IPS-15b (cell line): ENCODE results near the gene CCSER1.
"Not testable (repeated sequence)": the region's sequence is repeated elsewhere in the genome, so short reads cannot be mapped to it uniquely, and the experiment has no call there.

Source experiments
- H3K27me3 ChIP-seq: one replicate; pipeline ENCODE4 v1.6.1; 2013; ENCODE audit warnings: low read length; ENCODE audit not compliant: control insufficient read depth, insufficient read depth
- H3K36me3 ChIP-seq: one replicate; pipeline ENCODE4 v1.6.1; 2013; ENCODE audit warnings: low read length; ENCODE audit not compliant: control insufficient read depth, insufficient read depth
- H3K4me1 ChIP-seq: one replicate; pipeline ENCODE4 v1.6.1; 2013; ENCODE audit warnings: mild to moderate bottlenecking, low read length; ENCODE audit not compliant: control insufficient read depth, insufficient read depth
- H3K4me3 ChIP-seq: one replicate; pipeline ENCODE4 v1.5.1; 2013; ENCODE audit warnings: low read depth, low read length
- H3K9ac ChIP-seq: one replicate; pipeline ENCODE4 v1.6.1; 2013; ENCODE audit warnings: low read depth, mild to moderate bottlenecking, low read length
- H3K9me3 ChIP-seq: one replicate; pipeline ENCODE4 v1.6.1; 2013; ENCODE audit warnings: mild to moderate bottlenecking, low read length; ENCODE audit not compliant: control insufficient read depth, insufficient read depth

The CCSER1 gene

GRCh38 chr4:91092398-91092980 is 965.3 kb downstream of the CCSER1 start:
- Histone ChIP-seq H3K9me3 (no peaks in the 10 kb centered on the region), H3K4me3 (no peak overlapping the region), H3K27me3 (no peaks in the 10 kb centered on the region), H3K4me1 (peaks cover 2% of the 10 kb centered on the region), H3K9ac (no peak overlapping the region), H3K36me3 (no peaks in the 10 kb centered on the region)

GRCh38 chr4:91094220-91094619 is 967.0 kb downstream of the CCSER1 start:
- H3K27me3 ChIP-seq: not testable (repeated sequence)

GRCh38 chr4:91099666-91100065 is 972.5 kb downstream of the CCSER1 start:
- no peaks in the 10 kb centered on the region for H3K27me3 ChIP-seq
- no peaks in the 10 kb centered on the region for H3K36me3 ChIP-seq
- H3K9me3 ChIP-seq: no peaks in the 10 kb centered on the region
- H3K4me3 ChIP-seq: no peak overlapping the region
- H3K9ac ChIP-seq: no peak overlapping the region
- no peaks in the 10 kb centered on the region for H3K4me1 ChIP-seq

More at GRCh38 chr4:91094220-91094619, 967.0 kb downstream of the CCSER1 start:
- not testable (repeated sequence) for H3K36me3 ChIP-seq, H3K9ac ChIP-seq, H3K4me1 ChIP-seq, H3K9me3 ChIP-seq, H3K4me3 ChIP-seq

- H3K9ac ChIP-seq: no peak overlapping the region
- no peaks in the 10 kb centered on the region for H3K36me3 ChIP-seq
- H3K4me3 ChIP-seq: no peak overlapping the region
- H3K4me1 ChIP-seq: no peaks in the 10 kb centered on the region
- H3K9me3 ChIP-seq: no peaks in the 10 kb centered on the region
- no peaks in the 10 kb centered on the region for H3K27me3 ChIP-seq
These were observed 981.6 kb downstream of the CCSER1 start for GRCh38 chr4:91108751-91109150.

GRCh38 chr4:91111556-91111955 is 984.4 kb downstream of the CCSER1 start:
- H3K4me1 ChIP-seq: peaks cover 3% of the 10 kb centered on the region
- H3K36me3 ChIP-seq: no peaks in the 10 kb centered on the region
- H3K9me3 ChIP-seq: no peaks in the 10 kb centered on the region
- H3K27me3 ChIP-seq: no peaks in the 10 kb centered on the region
- H3K9ac ChIP-seq: no peak overlapping the region
- no peak overlapping the region for H3K4me3 ChIP-seq

GRCh38 chr4:91113130-91113706 is 986.0 kb downstream of the CCSER1 start:
- H3K27me3 ChIP-seq: no peaks in the 10 kb centered on the region
- H3K4me3 ChIP-seq: no peak overlapping the region
- no peaks in the 10 kb centered on the region for H3K9me3 ChIP-seq
- peaks cover 3% of the 10 kb centered on the region for H3K4me1 ChIP-seq
- H3K36me3 ChIP-seq: no peaks in the 10 kb centered on the region
- H3K9ac ChIP-seq: no peak overlapping the region

- Histone ChIP-seq H3K4me3 (no peak overlapping the region), H3K9me3 (no peaks in the 10 kb centered on the region), H3K36me3 (no peaks in the 10 kb centered on the region), H3K9ac (no peak overlapping the region), H3K27me3 (no peaks in the 10 kb centered on the region), H3K4me1 (peaks cover 3% of the 10 kb centered on the region)
These were observed 987.2 kb downstream of the CCSER1 start for GRCh38 chr4:91114386-91114785.

- Histone ChIP-seq H3K36me3 (no peaks in the 10 kb centered on the region), H3K9me3 (no peaks in the 10 kb centered on the region), H3K27me3 (no peaks in the 10 kb centered on the region), H3K9ac (no peak overlapping the region), H3K4me1 (peaks cover 3% of the 10 kb centered on the region), H3K4me3 (no peak overlapping the region)
These were observed 989.7 kb downstream of the CCSER1 start for GRCh38 chr4:91116861-91117260.

- Histone ChIP-seq H3K27me3 (no peaks in the 10 kb centered on the region), H3K4me3 (no peak overlapping the region), H3K9ac (no peak overlapping the region), H3K36me3 (no peaks in the 10 kb centered on the region), H3K4me1 (peaks cover 3% of the 10 kb centered on the region), H3K9me3 (no peaks in the 10 kb centered on the region)
These were observed 991.4 kb downstream of the CCSER1 start for GRCh38 chr4:91118597-91118996.

GRCh38 chr4:91123742-91124141 is 996.5 kb downstream of the CCSER1 start:
- no peaks in the 10 kb centered on the region for H3K36me3 ChIP-seq
- no peak overlapping the region for H3K9ac ChIP-seq
- no peaks in the 10 kb centered on the region for H3K27me3 ChIP-seq
- H3K4me1 ChIP-seq: peaks cover 4% of the 10 kb centered on the region
- no peaks in the 10 kb centered on the region for H3K9me3 ChIP-seq
- no peak overlapping the region for H3K4me3 ChIP-seq

- Histone ChIP-seq H3K9ac (no peak overlapping the region), H3K4me3 (no peak overlapping the region), H3K4me1 (peaks cover 4% of the 10 kb centered on the region), H3K27me3 (no peaks in the 10 kb centered on the region), H3K36me3 (no peaks in the 10 kb centered on the region), H3K9me3 (no peaks in the 10 kb centered on the region)
These were observed 1000.0 kb downstream of the CCSER1 start for GRCh38 chr4:91127192-91127591.

GRCh38 chr4:91127831-91128230 is 1000.6 kb downstream of the CCSER1 start:
- Histone ChIP-seq H3K9ac (no peak overlapping the region), H3K4me3 (no peak overlapping the region), H3K36me3 (no peaks in the 10 kb centered on the region), H3K4me1 (peaks cover 4% of the 10 kb centered on the region), H3K27me3 (no peaks in the 10 kb centered on the region), H3K9me3 (no peaks in the 10 kb centered on the region)
